ENCODE data around the gene CYP51A1. TPM values are rescaled to one million over a fixed set of nuclear protein-coding genes. Genes with fewer than 3 reads are reported as not detected.
"Not testable (repeated sequence)": the region's sequence is repeated elsewhere in the genome, so short reads cannot be mapped to it uniquely, and the experiment has no call there.

The CYP51A1 gene
- total RNA-seq, 2 experiments from 2014 or later, result 53.4 to 84.0 TPM

DNA sequence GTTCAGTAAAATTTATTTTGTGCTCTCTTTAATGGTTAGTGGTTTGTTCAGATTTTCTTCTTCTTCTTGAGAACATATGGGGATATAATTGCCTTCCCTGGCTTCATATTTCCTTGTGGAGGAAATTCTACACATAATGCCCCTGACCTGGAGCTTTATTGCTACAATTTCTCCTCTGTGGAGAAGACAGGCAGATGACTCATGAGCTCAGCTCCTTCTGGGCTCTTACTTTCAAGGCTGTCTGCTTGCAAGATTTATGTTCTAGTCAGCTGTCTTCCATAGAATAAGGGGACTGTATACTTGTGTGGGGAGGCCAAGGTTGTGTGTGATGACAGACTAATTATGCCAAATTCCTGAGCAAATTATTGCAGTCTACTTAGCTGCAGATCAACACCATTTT lies 43.1 kb upstream of the CYP51A1 start:
- no peaks in the 10 kb centered on the region for H4K20me1 ChIP-seq (ENCODE audit: insufficient read depth, low read length)
- no peaks in the 10 kb centered on the region for H3K9me3 ChIP-seq (ENCODE audit: low read length)
- H3K4me1 ChIP-seq (ENCODE audit: insufficient read depth, low read length, poor library complexity, severe bottlenecking), result no peaks in the 10 kb centered on the region
- no peak overlapping the region for H3K27ac ChIP-seq (ENCODE audit: low read depth, low read length, poor library complexity, severe bottlenecking)
- H3K4me2 ChIP-seq (ENCODE audit: low read length), result no peak overlapping the region
- ChIA-PET CTCF (ENCODE audit: unreplicated experiment) (no interaction called here), POLR2A (interaction anchor here (0.6 kb wide), 3 partner anchors 252 to 624 kb away, joined by 3 read pairs; no protein-coding TSS in a partner anchor)
- DNase-seq (ENCODE audit: low spot score), result no peak
- no peak overlapping the region for H3K4me3 ChIP-seq (ENCODE audit: low read depth, low read length, poor library complexity, severe bottlenecking)
- no peaks in the 10 kb centered on the region for H3K36me3 ChIP-seq (ENCODE audit: insufficient read depth, low read length)
- TF ChIP-seq EZH2phosphoT487 (IDR thresholded peaks at IDR 0.05; ENCODE audit: borderline replicate concordance, low read depth, low read length), result no peak
- TF ChIP-seq, protein P1, sequence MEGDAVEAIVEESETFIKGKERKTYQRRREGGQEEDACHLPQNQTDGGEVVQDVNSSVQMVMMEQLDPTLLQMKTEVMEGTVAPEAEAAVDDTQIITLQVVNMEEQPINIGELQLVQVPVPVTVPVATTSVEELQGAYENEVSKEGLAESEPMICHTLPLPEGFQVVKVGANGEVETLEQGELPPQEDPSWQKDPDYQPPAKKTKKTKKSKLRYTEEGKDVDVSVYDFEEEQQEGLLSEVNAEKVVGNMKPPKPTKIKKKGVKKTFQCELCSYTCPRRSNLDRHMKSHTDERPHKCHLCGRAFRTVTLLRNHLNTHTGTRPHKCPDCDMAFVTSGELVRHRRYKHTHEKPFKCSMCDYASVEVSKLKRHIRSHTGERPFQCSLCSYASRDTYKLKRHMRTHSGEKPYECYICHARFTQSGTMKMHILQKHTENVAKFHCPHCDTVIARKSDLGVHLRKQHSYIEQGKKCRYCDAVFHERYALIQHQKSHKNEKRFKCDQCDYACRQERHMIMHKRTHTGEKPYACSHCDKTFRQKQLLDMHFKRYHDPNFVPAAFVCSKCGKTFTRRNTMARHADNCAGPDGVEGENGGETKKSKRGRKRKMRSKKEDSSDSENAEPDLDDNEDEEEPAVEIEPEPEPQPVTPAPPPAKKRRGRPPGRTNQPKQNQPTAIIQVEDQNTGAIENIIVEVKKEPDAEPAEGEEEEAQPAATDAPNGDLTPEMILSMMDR (conservative IDR thresholded peaks at IDR 0.05; ENCODE audit: low read length), result no peak
- no peaks in the 10 kb centered on the region for H3K79me2 ChIP-seq (ENCODE audit: insufficient read depth, low read depth, low read length)
- H3K9me2 ChIP-seq (ENCODE audit: insufficient read depth, low read length), result no peaks in the 10 kb centered on the region
- H2AFZ ChIP-seq (ENCODE audit: low read length), result no peak overlapping the region
- no TSS peak for BruUV-seq (replicated peaks)
- intact Hi-C loops (cut with micrococcal nuclease; ENCODE audit: unreplicated experiment), result no loop called here

GRCh38 chr7:92169529-92169928 lies 35.3 kb upstream of the CYP51A1 start:
- POLR2A ChIA-PET; H3K79me2 ChIP-seq (ENCODE audit: insufficient read depth, low read depth, low read length); H3K4me3 ChIP-seq (ENCODE audit: low read depth, low read length, poor library complexity, severe bottlenecking); H3K36me3 ChIP-seq (ENCODE audit: insufficient read depth, low read length); CTCF ChIA-PET (ENCODE audit: unreplicated experiment); H2AFZ ChIP-seq (ENCODE audit: low read length); DNase-seq (ENCODE audit: low spot score); H3K4me2 ChIP-seq (ENCODE audit: low read length); H3K9me3 ChIP-seq (ENCODE audit: low read length); H3K27ac ChIP-seq (ENCODE audit: low read depth, low read length, poor library complexity, severe bottlenecking); BruUV-seq (replicated peaks); H3K9me2 ChIP-seq (ENCODE audit: insufficient read depth, low read length); H3K4me1 ChIP-seq (ENCODE audit: insufficient read depth, low read length, poor library complexity, severe bottlenecking); H4K20me1 ChIP-seq (ENCODE audit: insufficient read depth, low read length); intact Hi-C loops (cut with micrococcal nuclease; ENCODE audit: unreplicated experiment): not testable (repeated sequence)

- intact Hi-C loops (cut with micrococcal nuclease; ENCODE audit: unreplicated experiment), result no loop called here
- TF ChIP-seq, protein P1 (conservative IDR thresholded peaks at IDR 0.05; ENCODE audit: low read length), result no peak
- TF ChIP-seq EZH2phosphoT487 (IDR thresholded peaks at IDR 0.05; ENCODE audit: borderline replicate concordance, low read depth, low read length), result no peak
- ChIA-PET POLR2A (no interaction called here), CTCF (ENCODE audit: unreplicated experiment) (no interaction called here)
- Histone ChIP-seq H3K4me1 (ENCODE audit: insufficient read depth, low read length, poor library complexity, severe bottlenecking) (no peaks in the 10 kb centered on the region), H3K4me2 (ENCODE audit: low read length) (no peak overlapping the region), H3K9me2 (ENCODE audit: insufficient read depth, low read length) (no peaks in the 10 kb centered on the region), H4K20me1 (ENCODE audit: insufficient read depth, low read length) (no peaks in the 10 kb centered on the region), H2AFZ (ENCODE audit: low read length) (no peak overlapping the region), H3K79me2 (ENCODE audit: insufficient read depth, low read depth, low read length) (no peaks in the 10 kb centered on the region), H3K9me3 (ENCODE audit: low read length) (no peaks in the 10 kb centered on the region), H3K36me3 (ENCODE audit: insufficient read depth, low read length) (no peaks in the 10 kb centered on the region), H3K27ac (ENCODE audit: low read depth, low read length, poor library complexity, severe bottlenecking) (no peak overlapping the region), H3K4me3 (ENCODE audit: low read depth, low read length, poor library complexity, severe bottlenecking) (no peak overlapping the region)
- DNase-seq (ENCODE audit: low spot score), result no peak
- no TSS peak for BruUV-seq (replicated peaks)
Measured at GRCh38 chr7:92161271-92161670, 27.0 kb upstream of the CYP51A1 start.
